ENCODE results near the gene PHETA1.

Gene PHETA1

GRCh38 chr12:111363578-111363977 lies 5.3 kb downstream of the PHETA1 start:
- TF ChIP-seq GATA3 (IDR thresholded peaks at IDR 0.05; ENCODE audit: low read depth, low read length) (no peak), GATA2 (IDR thresholded peaks at IDR 0.05; ENCODE audit: low read depth, low read length) (no peak)

GRCh38 chr12:111362687-111363475 lies 6.0 kb downstream of the PHETA1 start:
- TF ChIP-seq GATA2 (IDR thresholded peaks at IDR 0.05; ENCODE audit: low read depth, low read length) = no peak
- no peak for TF ChIP-seq GATA3 (IDR thresholded peaks at IDR 0.05; ENCODE audit: low read depth, low read length)

- TF ChIP-seq GATA2 (IDR thresholded peaks at IDR 0.05; ENCODE audit: low read depth, low read length) = no peak
- TF ChIP-seq GATA3 (IDR thresholded peaks at IDR 0.05; ENCODE audit: low read depth, low read length) = no peak
Observed at GRCh38 chr12:111361717-111362576, 6.9 kb downstream of the PHETA1 start.

GRCh38 chr12:111361073-111361716 lies 7.7 kb downstream of the PHETA1 start:
- TF ChIP-seq GATA2 (IDR thresholded peaks at IDR 0.05; ENCODE audit: low read depth, low read length) (no peak), GATA3 (IDR thresholded peaks at IDR 0.05; ENCODE audit: low read depth, low read length) (no peak)

GRCh38 chr12:111360325-111360930 lies 8.5 kb downstream of the PHETA1 start:
- TF ChIP-seq GATA2 (IDR thresholded peaks at IDR 0.05; ENCODE audit: low read depth, low read length) (no peak), GATA3 (IDR thresholded peaks at IDR 0.05; ENCODE audit: low read depth, low read length) (no peak)

GRCh38 chr12:111359914-111360276 lies 9.0 kb downstream of the PHETA1 start:
- TF ChIP-seq GATA2 (IDR thresholded peaks at IDR 0.05; ENCODE audit: low read depth, low read length) (no peak), GATA3 (IDR thresholded peaks at IDR 0.05; ENCODE audit: low read depth, low read length) (no peak)

GRCh38 chr12:111359231-111359913 lies 9.5 kb downstream of the PHETA1 start:
- TF ChIP-seq GATA3 (IDR thresholded peaks at IDR 0.05; ENCODE audit: low read depth, low read length) = no peak

- TF ChIP-seq GATA3 (IDR thresholded peaks at IDR 0.05; ENCODE audit: low read depth, low read length) = no peak
- no peak for TF ChIP-seq GATA2 (IDR thresholded peaks at IDR 0.05; ENCODE audit: low read depth, low read length)
Observed at GRCh38 chr12:111355201-111355925, 13.5 kb downstream of the PHETA1 start.

- TF ChIP-seq GATA2 (IDR thresholded peaks at IDR 0.05; ENCODE audit: low read depth, low read length) (no peak), GATA3 (IDR thresholded peaks at IDR 0.05; ENCODE audit: low read depth, low read length) (no peak)
Observed at GRCh38 chr12:111354511-111354910, 14.4 kb downstream of the PHETA1 start.

GRCh38 chr12:111353603-111354295 lies 15.1 kb downstream of the PHETA1 start:
- TF ChIP-seq GATA3 (IDR thresholded peaks at IDR 0.05; ENCODE audit: low read depth, low read length) (no peak), GATA2 (IDR thresholded peaks at IDR 0.05; ENCODE audit: low read depth, low read length) (no peak)

GRCh38 chr12:111353026-111353425 lies 15.9 kb downstream of the PHETA1 start:
- TF ChIP-seq GATA3 (IDR thresholded peaks at IDR 0.05; ENCODE audit: low read depth, low read length) (no peak), GATA2 (IDR thresholded peaks at IDR 0.05; ENCODE audit: low read depth, low read length) (no peak)

- TF ChIP-seq GATA3 (IDR thresholded peaks at IDR 0.05; ENCODE audit: low read depth, low read length) (no peak), GATA2 (IDR thresholded peaks at IDR 0.05; ENCODE audit: low read depth, low read length) (no peak)
Observed at GRCh38 chr12:111352296-111352993, 16.4 kb downstream of the PHETA1 start.

Data from SH-SY5Y (cell line).